Measurements from ENCODE around the gene TBC1D2B.

Gene TBC1D2B

GRCh38 chr15:78072080-78072892 is 5.2 kb downstream of the TBC1D2B start:
- H3K4me3 ChIP-seq (ENCODE audit: low read depth, low read length), result peak overlapping the region; percentile 16
- ChIA-PET CTCF (interaction anchor here (1.2 to 2.7 kb wide), 3 partner anchors 10 to 105 kb away, joined by 3 to 10 read pairs (median 3); no protein-coding TSS in a partner anchor), POLR2A (interaction anchor here (1.5 kb wide), 1 partner anchor 22 kb away, joined by 4 read pairs; no protein-coding TSS in a partner anchor)
- peak; percentile 90 for DNase-seq (ENCODE audit: low read depth, low spot score)
- no peak for TF ChIP-seq CTCF (IDR thresholded peaks at IDR 0.05; ENCODE audit: insufficient read depth, low read length, missing control alignments)

GRCh38 chr15:78071383-78071782 is 6.1 kb downstream of the TBC1D2B start:
- POLR2A ChIA-PET, result no interaction called here
- CTCF ChIA-PET, result interaction anchor here (1.4 to 2.7 kb wide), 2 partner anchors 105 to 169 kb away, joined by 4 to 10 read pairs; no protein-coding TSS in a partner anchor
- DNase-seq (ENCODE audit: low read depth, low spot score), result no peak
- no peak overlapping the region for H3K4me3 ChIP-seq (ENCODE audit: low read depth, low read length)
- TF ChIP-seq CTCF (IDR thresholded peaks at IDR 0.05; ENCODE audit: insufficient read depth, low read length, missing control alignments), result no peak

- no peak overlapping the region for H3K4me3 ChIP-seq (ENCODE audit: low read depth, low read length)
- no peak for TF ChIP-seq CTCF (IDR thresholded peaks at IDR 0.05; ENCODE audit: insufficient read depth, low read length, missing control alignments)
- POLR2A ChIA-PET, result interaction anchor here (0.9 kb wide), 1 partner anchor 13 kb away, joined by 3 read pairs; no protein-coding TSS in a partner anchor
- no peak for DNase-seq (ENCODE audit: low read depth, low spot score)
- CTCF ChIA-PET, result interaction anchor here (1.0 to 3.9 kb wide), 4 partner anchors 39 to 170 kb away, joined by 3 to 20 read pairs (median 6); no protein-coding TSS in a partner anchor
Measured at GRCh38 chr15:78070049-78070700, 7.3 kb downstream of the TBC1D2B start.

- ChIA-PET POLR2A (no interaction called here), CTCF (interaction anchor here (1.0 to 3.9 kb wide), 5 partner anchors 18 to 171 kb away, joined by 3 to 20 read pairs (median 9); no protein-coding TSS in a partner anchor)
- TF ChIP-seq CTCF (IDR thresholded peaks at IDR 0.05; ENCODE audit: insufficient read depth, low read length, missing control alignments), result no peak
- H3K4me3 ChIP-seq (ENCODE audit: low read depth, low read length), result no peak overlapping the region
- no peak for DNase-seq (ENCODE audit: low read depth, low spot score)
Measured at GRCh38 chr15:78069462-78070029, 8.0 kb downstream of the TBC1D2B start.

- H3K4me3 ChIP-seq (ENCODE audit: low read depth, low read length), result no peak overlapping the region
- ChIA-PET POLR2A (no interaction called here), CTCF (interaction anchor here (1.1 to 3.9 kb wide), 5 partner anchors 13 to 102 kb away, joined by 3 to 20 read pairs (median 9); no protein-coding TSS in a partner anchor)
- no peak for TF ChIP-seq CTCF (IDR thresholded peaks at IDR 0.05; ENCODE audit: insufficient read depth, low read length, missing control alignments)
- DNase-seq (ENCODE audit: low read depth, low spot score), result no peak
Measured at GRCh38 chr15:78069052-78069414, 8.5 kb downstream of the TBC1D2B start.

All from AG04449 (cell line).